Activated naive CD8-positive, alpha-beta T cell treated with anti-CD3 and anti-CD28 coated beads for 36 hours (primary cell): ENCODE measurements around the gene NDFIP1. TPM values are rescaled to one million over a fixed set of nuclear protein-coding genes. Genes with fewer than 3 reads are reported as not detected.

ENCODE experiments used
- DNase-seq: peaks from one replicate; pipeline ENCODE4 v3.0.0; 2021
- H3K27ac Mint-ChIP-seq: one replicate; pipeline ENCODE4 v1.8.0; 2022; ENCODE audit warnings: mild to moderate bottlenecking, moderate library complexity, mixed read lengths
- H3K27me3 Mint-ChIP-seq: one replicate; pipeline ENCODE4 v1.8.0; 2022; ENCODE audit warnings: mild to moderate bottlenecking, mixed read lengths
- H3K36me3 Mint-ChIP-seq: one replicate; pipeline ENCODE4 v1.8.0; 2021; ENCODE audit warnings: mild to moderate bottlenecking, mixed read lengths
- H3K4me1 Mint-ChIP-seq: one replicate; pipeline ENCODE4 v1.8.0; 2021; ENCODE audit warnings: mixed read lengths
- H3K4me3 Mint-ChIP-seq: one replicate; pipeline ENCODE4 v1.8.0; 2022; ENCODE audit warnings: mild to moderate bottlenecking, moderate library complexity, mixed read lengths
- H3K9me3 Mint-ChIP-seq: one replicate; pipeline ENCODE4 v1.8.0; 2022; ENCODE audit warnings: mixed read lengths
- total RNA-seq, 2 experiments: library from RNA; stranded (reverse); gene quantifications; one replicate each; pipeline ENCODE4 v1.2.3, GENCODE V29; 2021

NDFIP1 gene
- total RNA-seq, 2 experiments from 2014 or later, result 97.3 to 100 TPM

DNA sequence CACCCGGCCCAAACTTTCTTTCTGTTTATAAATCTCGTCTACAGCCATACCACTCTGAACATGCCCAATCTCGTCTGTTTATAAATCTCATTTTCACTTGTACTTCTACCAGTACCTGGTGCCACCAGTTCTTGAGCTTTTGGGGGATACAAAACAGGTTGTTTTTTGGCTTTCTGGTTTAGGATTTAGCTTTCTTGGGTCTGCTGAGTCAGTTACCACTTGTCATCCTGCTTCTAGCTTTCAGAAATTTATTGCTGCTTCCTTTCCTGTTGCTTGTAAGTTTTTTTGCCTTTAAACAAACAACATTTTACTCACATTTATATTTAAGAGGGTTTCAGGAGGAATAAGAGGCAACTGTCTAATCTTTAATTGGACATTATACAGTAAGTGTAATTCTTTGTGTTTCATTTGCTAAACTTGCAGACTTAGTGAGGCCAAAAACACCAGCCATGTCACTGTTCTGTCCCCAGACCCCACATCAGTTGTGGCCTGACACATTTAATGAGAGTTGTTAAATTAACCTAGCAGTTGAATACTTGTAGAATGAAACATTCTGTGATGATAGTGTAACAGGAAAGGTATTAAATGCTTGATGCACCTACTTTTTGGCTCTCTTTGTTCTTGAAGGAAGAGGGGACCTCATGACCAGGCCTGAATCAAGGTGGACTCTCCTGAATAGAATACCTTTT is 11.8 kb downstream of the NDFIP1 start:
- Mint-ChIP-seq H3K27ac (peak overlapping the region; percentile 76), H3K4me1 (peaks cover 76% of the 10 kb centered on the region), H3K27me3 (no peaks in the 10 kb centered on the region), H3K36me3 (peaks cover 67% of the 10 kb centered on the region), H3K9me3 (peaks cover 3% of the 10 kb centered on the region), H3K4me3 (peak overlapping the region; percentile 64)
- no peak for DNase-seq

DNA sequence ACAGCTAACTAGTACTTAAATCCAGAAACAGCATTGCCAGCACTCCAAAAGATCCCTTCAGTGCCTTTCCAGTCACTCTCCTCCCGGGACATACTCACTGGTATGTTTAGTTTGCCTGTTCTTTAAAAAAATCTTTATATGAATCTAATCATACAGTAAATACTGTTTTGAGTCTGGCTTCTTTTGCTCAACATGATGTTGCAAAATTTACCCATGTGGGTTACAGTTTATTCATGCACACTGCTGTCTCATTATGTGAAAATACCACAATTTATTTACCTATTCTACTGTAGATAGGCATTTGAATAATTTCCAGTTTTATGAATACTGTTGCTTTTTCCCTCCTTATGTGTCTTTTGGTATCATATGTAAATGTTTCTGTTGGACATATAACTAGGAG is 13.5 kb downstream of the NDFIP1 start:
- peaks cover 69% of the 10 kb centered on the region for H3K36me3 Mint-ChIP-seq
- no peak overlapping the region for H3K27ac Mint-ChIP-seq
- H3K9me3 Mint-ChIP-seq, result peaks cover 5% of the 10 kb centered on the region
- no peak overlapping the region for H3K4me3 Mint-ChIP-seq
- peaks cover 75% of the 10 kb centered on the region for H3K4me1 Mint-ChIP-seq
- no peaks in the 10 kb centered on the region for H3K27me3 Mint-ChIP-seq
- DNase-seq, result no peak

DNA sequence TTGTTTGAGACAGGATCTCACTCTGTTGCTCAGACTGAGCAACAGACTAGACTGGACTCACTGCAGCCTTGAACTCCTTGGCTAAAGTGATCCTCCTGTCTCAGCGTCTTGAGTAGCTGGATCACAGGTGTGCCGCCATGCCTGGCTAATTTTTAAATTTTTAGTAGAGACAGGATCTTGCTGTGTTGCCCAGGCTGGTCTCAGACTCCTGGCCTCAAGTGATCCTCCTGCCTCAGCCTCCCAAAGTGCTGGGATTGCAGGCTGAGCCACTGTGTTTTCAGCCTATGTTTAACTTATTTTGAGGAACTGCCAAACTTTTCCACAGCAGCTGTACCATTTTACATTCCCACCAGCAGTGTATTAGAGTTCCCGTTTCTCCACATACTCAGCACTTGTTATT is 16.8 kb downstream of the NDFIP1 start:
- Mint-ChIP-seq H3K4me1 (peaks cover 76% of the 10 kb centered on the region), H3K27ac (no peak overlapping the region), H3K4me3 (no peak overlapping the region)

DNA sequence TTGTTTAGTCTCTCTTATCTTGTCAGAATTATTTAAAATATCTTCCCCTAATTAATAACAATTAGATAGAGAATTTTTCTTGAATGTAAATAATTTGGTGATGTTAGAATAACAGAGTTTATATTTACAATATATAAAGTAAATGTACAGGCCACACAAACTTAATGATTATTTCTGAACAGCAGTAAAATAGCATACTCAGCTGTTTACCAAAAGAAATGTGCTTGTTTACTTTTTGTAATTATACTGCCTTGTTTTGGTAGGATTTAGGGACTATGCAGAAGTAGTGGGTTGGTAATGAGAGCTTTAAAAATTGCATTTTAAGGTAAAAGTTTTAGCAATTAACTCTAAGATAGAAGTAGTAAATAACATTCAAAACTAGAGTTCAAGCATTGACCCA is 17.4 kb downstream of the NDFIP1 start:
- Mint-ChIP-seq H3K27me3 (no peaks in the 10 kb centered on the region), H3K9me3 (peaks cover 5% of the 10 kb centered on the region), H3K36me3 (peaks cover 74% of the 10 kb centered on the region), H3K27ac (no peak overlapping the region), H3K4me1 (peaks cover 73% of the 10 kb centered on the region), H3K4me3 (no peak overlapping the region)
- DNase-seq, result no peak

More for the DNA sequence above, 16.8 kb downstream of the NDFIP1 start:
- no peaks in the 10 kb centered on the region for H3K27me3 Mint-ChIP-seq
- DNase-seq, result no peak
- H3K9me3 Mint-ChIP-seq, result peaks cover 5% of the 10 kb centered on the region
- peaks cover 71% of the 10 kb centered on the region for H3K36me3 Mint-ChIP-seq

DNA sequence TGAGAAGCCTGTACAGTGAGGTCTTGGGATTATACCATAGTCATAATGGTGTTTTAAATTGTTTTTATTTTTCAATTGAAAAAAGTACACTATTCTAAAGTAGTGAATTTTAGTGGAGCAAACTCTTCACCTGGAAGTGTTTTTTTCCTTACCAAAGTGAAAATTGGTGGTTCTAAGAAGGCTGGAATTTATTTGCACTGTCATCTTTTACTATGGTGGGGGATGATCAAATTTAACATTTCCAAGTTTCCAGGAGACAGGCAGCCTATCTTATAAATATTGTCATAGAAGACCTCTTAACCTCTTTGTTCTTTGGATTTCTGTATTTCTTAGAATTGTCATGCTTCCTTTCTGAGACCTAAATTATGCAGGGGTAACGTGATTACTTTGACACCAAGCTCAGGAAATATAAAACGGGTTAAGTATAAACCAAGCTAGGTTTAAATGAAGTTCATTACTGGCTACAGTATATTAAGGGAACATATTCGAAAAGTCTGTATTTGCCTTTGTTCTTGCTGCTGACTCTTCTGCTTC is 20.2 kb downstream of the NDFIP1 start:
- peaks cover 4% of the 10 kb centered on the region for H3K9me3 Mint-ChIP-seq
- peak overlapping the region; percentile 3 for H3K4me3 Mint-ChIP-seq
- H3K27ac Mint-ChIP-seq, result peak overlapping the region; percentile 62
- DNase-seq, result no peak
- H3K4me1 Mint-ChIP-seq, result peaks cover 64% of the 10 kb centered on the region
- H3K27me3 Mint-ChIP-seq, result no peaks in the 10 kb centered on the region
- H3K36me3 Mint-ChIP-seq, result peaks cover 56% of the 10 kb centered on the region

DNA sequence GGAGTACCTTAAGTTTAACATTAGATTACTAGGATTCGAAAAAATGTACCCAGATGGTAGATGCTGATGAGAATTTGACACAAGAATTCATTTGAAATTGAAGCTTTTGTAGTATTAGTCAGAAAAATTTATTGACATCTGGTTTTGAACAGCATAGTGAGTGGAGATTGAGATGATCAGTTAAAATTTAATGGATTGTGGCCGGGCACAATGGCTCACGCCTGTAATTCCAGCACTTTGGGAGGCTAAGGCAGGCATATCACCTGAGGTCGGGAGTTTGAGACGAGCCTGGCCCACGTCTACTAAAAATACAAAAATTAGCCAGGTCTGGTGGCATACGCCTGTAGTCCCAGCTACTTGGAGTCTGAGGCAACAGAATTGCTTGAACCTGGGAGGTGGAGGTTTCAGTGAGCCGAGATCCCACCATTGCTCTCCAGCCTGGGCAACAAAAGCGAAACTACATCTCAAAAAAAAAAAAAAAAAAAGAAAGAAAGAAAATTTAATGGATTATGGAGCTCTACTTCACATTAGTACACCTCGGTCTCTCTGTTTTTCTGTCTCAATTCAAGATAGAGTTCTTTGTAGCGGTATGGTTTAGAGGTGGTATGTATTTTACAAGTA is 21.0 kb downstream of the NDFIP1 start:
- DNase-seq, result no peak
- Mint-ChIP-seq H3K27me3 (no peaks in the 10 kb centered on the region), H3K4me1 (peaks cover 58% of the 10 kb centered on the region), H3K36me3 (peaks cover 48% of the 10 kb centered on the region), H3K9me3 (peaks cover 3% of the 10 kb centered on the region), H3K27ac (peak overlapping the region; percentile 63), H3K4me3 (no peak overlapping the region)

DNA sequence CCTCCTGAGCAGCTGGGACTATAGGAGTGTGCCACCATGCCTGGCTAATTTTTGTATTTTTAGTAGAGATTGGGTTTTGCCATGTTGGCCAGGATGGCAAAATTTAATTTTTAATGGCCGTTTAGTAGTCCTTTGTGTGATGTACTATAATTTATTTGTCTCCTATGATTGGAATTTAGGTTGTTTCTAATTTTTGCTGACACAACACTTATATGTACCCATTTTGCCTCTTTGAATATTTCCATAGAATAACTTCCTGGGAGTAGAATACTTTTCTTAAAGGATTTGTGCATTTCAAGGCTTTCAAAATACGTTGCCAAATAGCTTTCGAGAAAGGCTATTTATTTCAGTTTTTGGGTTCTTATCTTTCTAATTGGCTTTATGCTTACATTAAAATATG is 22.8 kb downstream of the NDFIP1 start:
- Mint-ChIP-seq H3K4me1 (peaks cover 60% of the 10 kb centered on the region), H3K27ac (peak overlapping the region; percentile 50), H3K36me3 (peaks cover 48% of the 10 kb centered on the region), H3K4me3 (no peak overlapping the region), H3K9me3 (peaks cover under 1% of the 10 kb centered on the region), H3K27me3 (no peaks in the 10 kb centered on the region)
- no peak for DNase-seq

DNA sequence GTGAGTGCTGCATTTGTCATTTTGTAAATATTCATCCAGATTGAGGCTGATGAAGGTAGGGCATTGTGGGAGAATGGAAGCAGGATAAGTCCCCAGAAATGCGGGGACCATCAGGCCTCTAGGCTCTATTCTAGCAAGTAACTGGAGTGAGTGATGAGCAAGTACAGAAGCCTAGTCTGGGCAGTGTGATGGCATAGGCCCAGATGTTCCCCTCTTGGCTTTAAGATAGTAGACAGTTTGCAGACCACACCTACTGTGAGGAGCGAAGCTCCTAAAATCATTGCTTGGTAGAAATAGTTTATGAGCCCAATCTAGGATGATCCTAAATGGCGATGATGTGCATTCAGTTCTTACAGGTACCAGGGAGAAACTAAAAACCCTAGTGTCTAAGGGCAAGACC is 24.3 kb downstream of the NDFIP1 start:
- H3K36me3 Mint-ChIP-seq, result peaks cover 43% of the 10 kb centered on the region

DNA sequence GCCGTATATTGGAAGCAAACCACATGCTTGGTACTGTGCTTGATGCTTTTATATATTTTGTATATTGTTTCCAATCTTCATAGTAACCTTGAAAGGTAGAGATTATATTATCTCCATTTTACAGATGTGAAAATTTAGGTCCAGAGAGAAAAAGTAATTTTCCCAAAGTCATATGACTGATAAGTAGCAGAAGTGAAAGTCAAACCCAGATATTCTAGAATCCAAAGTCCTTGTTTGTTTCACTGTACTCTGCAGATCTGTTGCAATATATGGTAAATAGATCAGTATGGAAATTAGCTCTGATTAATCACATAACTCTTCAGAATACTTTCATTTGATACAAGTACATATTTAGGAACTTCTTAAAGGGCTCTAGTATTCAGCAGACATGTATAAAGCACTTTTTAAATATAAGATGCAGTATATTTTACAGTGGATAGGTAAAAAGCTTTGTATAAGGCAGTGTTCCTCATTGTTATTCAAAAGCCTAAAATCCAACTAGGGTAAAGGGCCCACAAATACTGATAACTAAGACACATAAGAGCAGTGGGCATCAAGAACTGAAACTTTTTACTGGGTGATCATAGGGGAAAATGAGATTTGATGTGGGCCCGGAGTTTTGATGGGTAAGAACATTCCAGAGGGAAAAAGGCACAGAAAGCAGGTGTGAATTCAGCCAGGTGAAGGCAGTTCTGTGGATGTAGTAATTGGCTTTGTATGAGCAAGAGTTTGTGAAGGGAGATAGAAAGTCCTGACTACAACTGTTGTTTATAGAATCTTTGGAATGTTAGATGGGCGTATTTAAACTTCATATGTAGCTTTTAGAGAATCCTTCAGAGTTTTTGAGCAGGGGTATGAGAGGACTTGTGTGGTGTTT is 25.0 kb downstream of the NDFIP1 start:
- no peak overlapping the region for H3K4me3 Mint-ChIP-seq
- H3K27me3 Mint-ChIP-seq, result no peaks in the 10 kb centered on the region
- peaks cover 41% of the 10 kb centered on the region for H3K36me3 Mint-ChIP-seq
- peaks cover 47% of the 10 kb centered on the region for H3K4me1 Mint-ChIP-seq
- H3K9me3 Mint-ChIP-seq, result no peaks in the 10 kb centered on the region
- H3K27ac Mint-ChIP-seq, result no peak overlapping the region
- no peak for DNase-seq

More for the DNA sequence above, 24.3 kb downstream of the NDFIP1 start:
- no peak for DNase-seq
- no peak overlapping the region for H3K4me3 Mint-ChIP-seq
- no peaks in the 10 kb centered on the region for H3K27me3 Mint-ChIP-seq
- no peak overlapping the region for H3K27ac Mint-ChIP-seq
- H3K9me3 Mint-ChIP-seq, result no peaks in the 10 kb centered on the region
- peaks cover 52% of the 10 kb centered on the region for H3K4me1 Mint-ChIP-seq

DNA sequence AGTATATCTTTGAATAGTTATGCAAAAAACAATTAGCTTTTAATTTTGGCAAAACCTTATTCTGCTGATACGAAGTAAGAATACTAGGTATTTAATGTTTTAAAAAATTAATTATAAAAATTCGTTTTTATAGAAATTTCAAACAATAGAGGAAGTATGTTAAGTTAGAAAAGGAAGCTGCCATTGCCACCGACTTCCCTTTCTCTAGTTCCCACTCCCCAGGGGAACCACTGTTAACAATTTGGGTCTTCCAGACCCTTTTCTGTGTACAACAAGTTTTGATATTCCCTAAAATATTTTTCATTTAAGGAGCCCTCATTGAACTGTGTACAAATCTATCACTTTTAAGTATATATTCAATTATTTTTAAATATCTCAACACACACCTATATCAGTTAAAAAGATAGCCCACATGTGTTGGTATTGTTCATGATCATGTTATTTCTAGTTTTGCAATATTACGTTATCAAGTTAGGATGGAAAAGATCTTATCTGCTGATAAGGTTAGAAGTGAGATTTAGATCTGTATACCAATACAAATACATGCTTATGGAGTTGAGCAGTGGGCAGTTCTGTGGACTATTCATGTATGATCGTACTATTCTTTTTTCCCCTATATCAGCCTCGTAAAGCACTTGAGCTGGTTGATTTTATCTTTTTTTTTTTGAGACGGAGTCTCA is 25.9 kb downstream of the NDFIP1 start:
- no peak overlapping the region for H3K27ac Mint-ChIP-seq
- H3K36me3 Mint-ChIP-seq, result peaks cover 41% of the 10 kb centered on the region
- H3K4me3 Mint-ChIP-seq, result no peak overlapping the region
- peaks cover 41% of the 10 kb centered on the region for H3K4me1 Mint-ChIP-seq
- H3K9me3 Mint-ChIP-seq, result no peaks in the 10 kb centered on the region
- H3K27me3 Mint-ChIP-seq, result no peaks in the 10 kb centered on the region
- DNase-seq, result no peak

DNA sequence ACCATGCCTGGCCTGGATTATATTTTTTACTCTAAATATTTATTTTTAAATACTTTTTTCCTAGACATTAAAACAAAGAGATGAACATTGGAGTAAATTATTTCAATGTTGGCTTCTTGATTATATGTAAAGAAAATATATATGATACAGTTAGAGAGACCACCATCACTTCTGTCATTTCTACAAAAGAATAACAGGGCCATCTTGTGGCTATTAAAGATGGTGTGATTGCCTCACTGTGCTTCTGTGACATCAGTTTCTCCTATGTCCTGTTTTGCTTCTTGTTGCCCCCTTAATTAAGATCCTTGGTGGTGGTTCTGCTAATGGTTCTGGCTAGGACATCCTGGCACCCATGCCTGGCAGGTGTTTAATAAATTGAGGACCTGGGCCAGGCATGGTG is 32.9 kb downstream of the NDFIP1 start:
- no peak for DNase-seq
- H3K27me3 Mint-ChIP-seq, result no peaks in the 10 kb centered on the region

DNA sequence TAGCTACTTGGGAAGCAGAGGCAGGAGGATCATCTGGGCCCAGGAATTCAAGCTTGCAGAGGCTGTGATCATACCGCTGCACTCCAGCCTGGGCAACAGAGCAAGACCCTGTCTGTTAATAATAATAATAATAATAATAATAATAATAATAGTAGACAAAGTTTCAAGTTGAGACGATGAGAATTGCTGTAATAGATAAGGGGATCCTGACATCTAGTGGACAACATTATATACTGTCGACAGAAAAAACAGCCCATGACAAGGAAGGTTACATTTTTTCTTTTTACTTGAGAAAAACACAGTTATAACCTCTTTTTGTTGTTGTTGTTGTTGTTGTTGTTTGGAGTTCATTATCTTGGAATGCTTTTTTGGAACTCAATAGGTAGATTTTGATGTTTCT is 35.3 kb downstream of the NDFIP1 start:
- H3K27ac Mint-ChIP-seq, result no peak overlapping the region
- H3K4me1 Mint-ChIP-seq, result peaks cover 13% of the 10 kb centered on the region
- no peaks in the 10 kb centered on the region for H3K27me3 Mint-ChIP-seq

More for the DNA sequence above, 32.9 kb downstream of the NDFIP1 start:
- no peak overlapping the region for H3K4me3 Mint-ChIP-seq
- H3K4me1 Mint-ChIP-seq, result peaks cover 16% of the 10 kb centered on the region
- no peaks in the 10 kb centered on the region for H3K9me3 Mint-ChIP-seq
- peaks cover 32% of the 10 kb centered on the region for H3K36me3 Mint-ChIP-seq
- H3K27ac Mint-ChIP-seq, result peak overlapping the region; percentile 75

DNA sequence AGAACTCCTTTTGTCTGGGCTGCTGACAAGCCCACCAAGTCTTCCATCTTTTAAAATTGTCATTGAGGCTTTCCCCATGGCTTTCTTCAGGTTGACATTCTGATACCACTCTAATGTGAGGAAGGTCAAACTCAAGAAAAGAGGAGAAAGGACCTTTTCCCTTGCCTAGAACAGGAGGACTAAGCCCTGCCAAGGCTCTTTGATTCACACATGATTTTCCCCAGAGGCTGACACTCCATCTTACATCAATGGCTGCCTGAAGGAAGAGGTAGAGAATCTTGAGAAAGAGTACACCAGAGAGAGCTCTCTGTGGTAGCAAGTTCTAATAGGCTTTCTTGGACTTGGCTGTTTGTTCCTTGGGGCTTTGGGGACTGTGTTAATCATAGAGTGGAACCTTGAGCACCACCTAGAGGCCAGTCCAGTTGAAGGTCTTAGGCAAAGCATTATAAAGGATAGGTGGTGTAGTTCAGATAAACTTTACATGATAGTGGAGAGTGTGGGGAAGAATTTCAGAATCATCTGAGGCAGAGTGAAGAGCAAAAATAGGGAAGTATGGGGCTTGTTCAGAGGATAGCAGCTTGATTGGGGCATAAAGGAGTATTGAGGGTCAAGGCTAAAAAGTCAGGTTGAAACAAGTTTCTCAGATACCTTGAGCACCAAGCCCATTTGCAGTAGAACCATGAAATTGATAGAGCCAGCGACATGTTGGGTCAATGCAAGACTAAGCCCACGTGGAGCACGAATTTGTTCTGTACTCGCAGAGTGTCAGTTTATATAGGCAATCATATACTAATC is 36.7 kb downstream of the NDFIP1 start:
- no peaks in the 10 kb centered on the region for H3K9me3 Mint-ChIP-seq
- H3K4me1 Mint-ChIP-seq, result peaks cover 10% of the 10 kb centered on the region

More for the DNA sequence above, 35.3 kb downstream of the NDFIP1 start:
- Mint-ChIP-seq H3K9me3 (no peaks in the 10 kb centered on the region), H3K36me3 (peaks cover 32% of the 10 kb centered on the region), H3K4me3 (no peak overlapping the region)
- no peak for DNase-seq

DNA sequence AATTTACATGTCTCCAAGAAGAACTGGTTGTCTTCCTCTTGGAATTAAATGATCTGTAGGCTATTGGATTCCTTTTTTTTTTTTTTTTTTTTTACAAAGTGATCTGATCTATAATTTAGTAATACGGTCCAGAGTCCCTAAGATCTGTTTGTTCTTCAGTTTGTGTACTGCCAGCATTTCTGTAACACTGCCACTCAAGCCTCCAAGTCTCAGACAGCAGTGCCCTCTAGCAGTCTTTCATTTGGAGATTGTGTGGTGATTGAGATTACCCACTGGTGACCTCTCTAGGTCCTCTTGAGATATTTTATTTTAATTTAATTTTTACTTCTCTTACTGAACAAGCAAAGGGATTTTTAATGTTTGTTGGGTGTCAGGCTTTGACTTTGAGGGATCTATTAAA is 40.8 kb downstream of the NDFIP1 start:
- Mint-ChIP-seq H3K27me3 (no peaks in the 10 kb centered on the region), H3K36me3 (peaks cover 21% of the 10 kb centered on the region), H3K4me1 (peaks cover 6% of the 10 kb centered on the region), H3K4me3 (no peak overlapping the region), H3K27ac (no peak overlapping the region), H3K9me3 (no peaks in the 10 kb centered on the region)
- DNase-seq, result no peak

More for the DNA sequence above, 36.7 kb downstream of the NDFIP1 start:
- Mint-ChIP-seq H3K27me3 (no peaks in the 10 kb centered on the region), H3K36me3 (peaks cover 33% of the 10 kb centered on the region), H3K4me3 (no peak overlapping the region), H3K27ac (no peak overlapping the region)
- DNase-seq, result peak; percentile 48
